T-cell (primary cell): ENCODE results near the gene MYO15B. TPM values are rescaled to one million over a fixed set of nuclear protein-coding genes. Genes with fewer than 3 reads are reported as not detected.

ENCODE experiments used
- ATAC-seq, 4 experiments: fragments of 200-7000 bp in 3 of 4; fragments of 150-1000 bp in 1 of 4; cut with Tn5 transposase; replicated peaks in 1 of 4; 1 replicate in 3 of 4; 2 replicates in 1 of 4; pipeline ENCODE4 v1.10.0; 2021; ENCODE audit warnings: moderate library complexity in 3 of 4, mild to moderate bottlenecking in 2 of 4, moderate number of reproducible peaks in 1 of 4
- CTCF ChIA-PET, 2 donors: fragments of 300-600 bp; sonication (Branson Sonifier 250); formaldehyde crosslinking; loops; one replicate each; lab custom pipeline; 2022; ENCODE audit warnings: antibody characterized with exemption in 2 of 2; lab: Charles Lee
- POLR2A ChIA-PET, 2 donors: fragments of 300-600 bp; sonication (Branson Sonifier 250); formaldehyde crosslinking; loops; one replicate each; lab custom pipeline; 2022; ENCODE audit warnings: antibody characterized with exemption in 2 of 2; lab: Charles Lee
- DNase-seq, 35 experiments: peaks; one replicate each; pipeline versions ENCODE4 v3.0.0 to v3.0.0-alpha.2; 2013 to 2023
- H3K27ac ChIP-seq: one replicate; pipeline ENCODE4 v1.5.1; 2013; ENCODE audit warnings: low read length
- H3K27me3 ChIP-seq, 2 experiments: replicated peaks in 1 of 2; 1 replicate in 1 of 2; 2 replicates in 1 of 2; pipeline versions ENCODE4 v1.6.1 to v1.7.0; 2013; ENCODE audit warnings: low read length in 1 of 2, mixed read lengths in 1 of 2; ENCODE audit not compliant: control insufficient read depth in 2 of 2, insufficient read depth in 2 of 2; ENCODE audit errors: extremely low read depth in 1 of 2
- H3K36me3 ChIP-seq, 2 donors: 1 replicate in 1 of 2; 2 replicates in 1 of 2; pipeline versions ENCODE4 v1.6.1 to v1.7.0; 2013; ENCODE audit warnings: low read length in 1 of 2; ENCODE audit not compliant: control insufficient read depth in 2 of 2, insufficient read depth in 1 of 2; ENCODE audit errors: extremely low read depth in 1 of 2
- H3K4me1 ChIP-seq, 2 experiments: 1 replicate in 1 of 2; 2 replicates in 1 of 2; pipeline versions ENCODE4 v1.6.1 to v1.7.0; 2013; ENCODE audit warnings: low read length in 2 of 2, mixed read lengths in 1 of 2; ENCODE audit not compliant: insufficient read depth in 2 of 2, control insufficient read depth in 1 of 2; ENCODE audit errors: extremely low read depth in 1 of 2
- H3K4me3 ChIP-seq, 2 donors: 1 replicate in 1 of 2; 2 replicates in 1 of 2; pipeline versions ENCODE4 v1.5.1 to v1.7.0; 2013; ENCODE audit warnings: mild to moderate bottlenecking in 2 of 2, low read length in 1 of 2, moderate library complexity in 1 of 2; ENCODE audit not compliant: control insufficient read depth in 1 of 2; ENCODE audit errors: extremely low read depth in 1 of 2
- H3K9me3 ChIP-seq: 2 replicates; pipeline ENCODE4 v1.7.0; 2013
- H3K27ac Mint-ChIP-seq, 2 donors: one replicate each; pipeline ENCODE4 v1.8.0; 2020 to 2021; ENCODE audit warnings: mild to moderate bottlenecking in 2 of 2, mixed read lengths in 2 of 2
- H3K27me3 Mint-ChIP-seq, 2 donors: one replicate each; pipeline ENCODE4 v1.8.0; 2021 to 2022; ENCODE audit warnings: mixed read lengths in 2 of 2
- H3K36me3 Mint-ChIP-seq: one replicate; pipeline ENCODE4 v1.8.0; 2021; ENCODE audit warnings: mixed read lengths
- H3K4me1 Mint-ChIP-seq, 3 donors: one replicate each; pipeline ENCODE4 v1.8.0; 2020 to 2022; ENCODE audit warnings: mixed read lengths in 3 of 3, mild to moderate bottlenecking in 1 of 3
- H3K4me3 Mint-ChIP-seq, 3 donors: one replicate each; pipeline ENCODE4 v1.8.0; 2020 to 2022; ENCODE audit warnings: mild to moderate bottlenecking in 3 of 3, mixed read lengths in 3 of 3, moderate library complexity in 3 of 3
- H3K9me3 Mint-ChIP-seq, 3 donors: one replicate each; pipeline ENCODE4 v1.8.0; 2020 to 2022; ENCODE audit warnings: mixed read lengths in 3 of 3
- WGBS: methylation state at CpG from one replicate; pipeline ENCODE4 v1.1.5; 2013; ENCODE audit warnings: missing lambda C conversion rate; ENCODE audit not compliant: insufficient coverage; 5-methylcytosine and 5-hydroxymethylcytosine counted together
- total RNA-seq, 35 experiments: library from RNA in 6 of 35; stranded (reverse) in 6 of 35; fragments of 120-200 nt in 1 of 35; gene quantifications; one replicate each; pipeline versions ENCODE4 v1.2.1 to v1.2.4 and lab custom pipeline; 2013 to 2026

The MYO15B gene
- total RNA-seq, 5 donors from 2014 or later (not counting 1 experiment from before 2014, with no cell fraction given), result 171 to 382 (median 273) TPM

DNA sequence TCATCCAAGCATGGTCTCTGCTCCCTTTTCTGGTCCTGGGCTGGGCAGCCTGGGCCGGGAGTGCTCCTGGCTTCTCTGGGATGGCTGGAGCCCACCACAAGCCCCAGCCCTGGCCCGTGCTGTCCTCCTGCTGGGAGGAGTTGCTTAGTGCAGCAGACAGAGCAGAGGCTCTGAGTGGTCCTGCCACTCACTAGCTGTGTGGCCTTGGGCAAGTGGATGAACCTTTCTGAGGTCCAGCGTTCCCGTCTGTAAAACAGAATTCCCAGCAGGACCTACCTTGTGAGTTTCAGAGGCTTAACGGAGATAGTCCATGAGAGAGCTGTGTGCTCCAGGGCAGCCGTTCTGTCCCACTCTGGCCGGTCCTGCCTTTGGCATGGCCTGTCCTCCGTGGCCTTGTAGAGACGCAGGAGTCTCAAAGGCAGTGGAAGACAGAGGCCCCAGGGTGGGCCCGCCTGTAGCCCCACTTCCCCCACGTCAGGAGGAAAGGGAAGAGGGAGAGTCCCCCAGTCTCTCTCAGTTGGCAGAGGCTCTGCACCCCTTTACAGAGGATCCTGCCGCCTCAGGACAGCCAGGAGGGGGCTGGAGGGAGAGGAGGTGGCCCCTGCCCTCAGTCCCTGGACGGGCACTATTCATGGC, 7.8 kb downstream of the MYO15B start:
- CTCF ChIA-PET, result no interaction called here
- Mint-ChIP-seq H3K9me3 (no peaks in the 10 kb centered on the region), H3K27ac (no peak overlapping the region), H3K4me3 (no peak overlapping the region), H3K4me1 (peaks cover 3 to 5% (median 5%) of the 10 kb centered on the region in 3 donors), H3K27me3 (no peaks in the 10 kb centered on the region), H3K36me3 (no peaks in the 10 kb centered on the region)
- Histone ChIP-seq H3K36me3 (peaks cover 0 to 3% of the 10 kb centered on the region in 2 donors), H3K27ac (no peak overlapping the region), H3K4me1 (peaks cover 0 to 5% of the 10 kb centered on the region in 2 experiments), H3K27me3 (no peaks in the 10 kb centered on the region), H3K9me3 (no peaks in the 10 kb centered on the region), H3K4me3 (no peak overlapping the region)
- no peak for DNase-seq
- no peak for ATAC-seq
- WGBS, result 86% methylated on average over 11 of the region's 13 CpGs
- POLR2A ChIA-PET, result no interaction called here

DNA sequence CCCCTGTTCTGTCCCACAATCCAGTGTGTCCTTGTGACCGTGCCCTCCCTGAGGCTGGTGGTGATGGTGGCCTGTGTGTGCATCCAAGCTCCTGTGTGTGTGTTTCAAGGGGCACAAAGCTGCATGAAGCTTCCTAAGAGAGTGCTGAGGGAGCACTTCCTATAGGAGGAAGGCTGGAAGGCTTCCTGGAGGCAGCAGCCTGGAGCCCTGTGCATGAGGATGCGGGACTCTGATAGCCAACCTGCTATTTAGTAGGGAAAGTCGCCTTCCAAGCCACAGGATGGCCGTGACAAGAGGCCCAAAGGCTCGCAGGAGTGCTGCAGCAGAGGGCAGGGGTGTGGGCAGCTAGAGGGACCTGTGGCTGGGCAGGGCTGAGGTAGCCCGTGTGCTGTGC, 8.3 kb downstream of the MYO15B start:
- H3K9me3 Mint-ChIP-seq, result no peaks in the 10 kb centered on the region
- ChIA-PET CTCF (no interaction called here), POLR2A (no interaction called here)
- Histone ChIP-seq H3K4me1 (no peaks in the 10 kb centered on the region), H3K36me3 (peaks cover 0 to 3% of the 10 kb centered on the region in 2 donors), H3K27me3 (no peaks in the 10 kb centered on the region), H3K27ac (no peak overlapping the region), H3K9me3 (no peaks in the 10 kb centered on the region), H3K4me3 (no peak overlapping the region)
- H3K27ac Mint-ChIP-seq, result no peak overlapping the region
- no peak overlapping the region for H3K4me3 Mint-ChIP-seq
- H3K36me3 Mint-ChIP-seq, result no peaks in the 10 kb centered on the region
- no peak for ATAC-seq
- no peak for DNase-seq
- WGBS, result 83% methylated on average over 5 of the region's 6 CpGs
- H3K27me3 Mint-ChIP-seq, result no peaks in the 10 kb centered on the region
- peaks cover 2 to 3% (median 2%) of the 10 kb centered on the region in 3 donors for H3K4me1 Mint-ChIP-seq

DNA sequence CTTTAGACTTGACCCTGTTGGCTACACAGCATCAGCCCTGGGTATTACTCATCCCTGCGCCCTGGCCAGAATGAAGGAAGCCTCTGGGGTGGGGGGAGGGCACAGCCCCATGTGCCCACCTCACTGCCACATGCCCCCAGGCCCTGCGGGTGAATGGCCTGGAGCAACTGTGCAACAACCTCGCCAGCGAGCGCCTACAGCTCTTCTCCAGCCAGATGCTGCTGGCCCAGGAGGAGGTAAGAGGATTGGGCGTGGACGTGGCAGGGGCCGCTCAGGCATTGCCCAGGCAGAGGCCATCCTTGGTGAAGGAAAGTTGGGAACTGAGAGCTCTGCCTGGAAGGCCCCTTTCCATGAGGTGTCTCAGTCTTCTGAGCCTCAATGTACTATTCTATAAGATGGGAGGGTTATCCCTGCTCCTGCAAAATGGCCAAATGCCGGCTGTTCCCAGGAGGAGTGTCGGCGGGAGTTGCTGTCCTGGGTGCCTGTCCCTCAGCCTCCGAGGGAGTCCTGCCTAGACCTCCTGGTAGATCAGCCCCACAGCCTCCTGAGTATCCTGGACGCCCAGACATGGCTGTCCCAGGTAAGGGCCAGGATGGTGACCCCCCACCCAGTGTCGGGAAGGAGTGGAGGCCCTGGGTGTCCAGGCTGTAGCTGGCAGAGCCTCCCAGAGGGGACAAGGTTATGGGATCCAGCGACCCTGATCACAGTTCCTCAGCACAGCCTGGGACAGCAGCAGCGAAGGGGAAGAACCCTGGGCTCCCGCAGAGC, 8.9 kb downstream of the MYO15B start:
- Histone ChIP-seq H3K27me3 (no peaks in the 10 kb centered on the region), H3K4me1 (no peaks in the 10 kb centered on the region), H3K9me3 (no peaks in the 10 kb centered on the region), H3K4me3 (no peak overlapping the region), H3K27ac (no peak overlapping the region), H3K36me3 (peaks cover 0 to 3% of the 10 kb centered on the region in 2 donors)
- no peak for ATAC-seq
- Mint-ChIP-seq H3K9me3 (no peaks in the 10 kb centered on the region), H3K4me3 (no peak overlapping the region), H3K27ac (no peak overlapping the region), H3K27me3 (no peaks in the 10 kb centered on the region), H3K36me3 (no peaks in the 10 kb centered on the region), H3K4me1 (no peaks in the 10 kb centered on the region)
- DNase-seq, result no peak
- CTCF ChIA-PET, result interaction anchor here in 1 of 2 donors (0.5 kb wide), 1 partner anchor 13 kb away, joined by 3 read pairs; no protein-coding TSS in a partner anchor
- WGBS, result 92% methylated on average over 16 of the region's 17 CpGs
- POLR2A ChIA-PET, result interaction anchor here in 1 of 2 donors (0.5 kb wide), 1 partner anchor 46 kb away, joined by 3 read pairs; no protein-coding TSS in a partner anchor

DNA sequence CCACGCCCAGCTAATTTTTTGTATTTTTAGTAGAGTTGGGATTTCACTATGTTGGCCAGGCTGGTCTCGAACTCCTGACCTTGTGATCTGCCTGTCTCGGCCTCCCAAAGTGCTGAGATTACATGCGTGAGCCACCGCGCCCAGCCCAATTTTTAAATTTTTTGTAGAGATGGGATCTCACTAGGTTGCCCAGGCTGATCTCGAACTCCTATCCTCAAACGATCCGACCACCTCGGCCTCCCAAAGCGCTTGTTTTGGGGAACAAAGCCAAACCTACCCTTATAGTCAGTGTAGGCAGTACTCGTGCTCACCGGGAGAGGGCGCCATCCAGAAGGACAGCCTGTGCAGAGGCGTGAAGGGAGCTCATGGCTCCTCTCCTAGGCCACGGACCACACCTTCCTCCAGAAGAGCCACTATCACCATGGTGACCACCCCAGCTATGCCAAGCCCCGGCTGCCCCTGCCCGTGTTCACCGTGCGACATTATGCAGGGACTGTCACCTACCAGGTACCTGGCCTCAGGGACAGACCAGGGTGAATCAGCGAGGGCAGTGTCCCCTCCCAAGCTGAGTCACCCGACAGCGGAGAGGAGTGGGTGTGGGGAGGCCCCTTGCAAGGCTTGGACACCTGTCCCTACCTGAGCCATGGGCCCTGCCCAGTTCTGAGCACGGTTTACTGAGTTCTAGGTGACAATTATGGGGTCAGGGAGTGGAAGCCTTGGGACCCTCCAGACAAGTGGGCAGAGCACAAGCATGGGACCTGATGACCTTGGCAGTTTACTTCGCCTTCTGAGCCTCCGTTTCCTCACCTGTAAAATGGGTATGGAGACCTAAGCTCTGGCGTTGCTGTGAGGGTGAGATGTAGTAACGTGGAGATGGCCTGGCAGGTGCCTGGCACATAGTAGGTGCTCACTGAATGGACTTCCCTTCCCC, 13.7 kb downstream of the MYO15B start:
- Histone ChIP-seq H3K4me3 (no peak overlapping the region), H3K9me3 (no peaks in the 10 kb centered on the region), H3K27me3 (no peaks in the 10 kb centered on the region), H3K36me3 (peaks cover 0 to 4% of the 10 kb centered on the region in 2 donors), H3K27ac (no peak overlapping the region), H3K4me1 (peaks cover 0 to 5% of the 10 kb centered on the region in 2 experiments)
- peaks cover 0 to 6% (median 0%) of the 10 kb centered on the region in 3 donors for H3K4me1 Mint-ChIP-seq
- no peak overlapping the region for H3K4me3 Mint-ChIP-seq
- CTCF ChIA-PET, result interaction anchor here (0.5 to 1.0 kb wide), 3 partner anchors 82 to 272 kb away, joined by 3 to 4 read pairs (median 3); no protein-coding TSS in a partner anchor
- no peak overlapping the region for H3K27ac Mint-ChIP-seq
- DNase-seq (peak in 29 of 35 experiments; percentile 21 to 67 (median 53)), ATAC-seq (peak; percentile 66 to 72 (median 70))
- POLR2A ChIA-PET, result no interaction called here
- no peaks in the 10 kb centered on the region for H3K9me3 Mint-ChIP-seq
- H3K36me3 Mint-ChIP-seq, result no peaks in the 10 kb centered on the region
- H3K27me3 Mint-ChIP-seq, result no peaks in the 10 kb centered on the region
- WGBS, result 67% methylated on average over 24 of the region's 28 CpGs

- Mint-ChIP-seq H3K9me3 (no peaks in the 10 kb centered on the region), H3K27me3 (no peaks in the 10 kb centered on the region), H3K27ac (no peak overlapping the region), H3K36me3 (no peaks in the 10 kb centered on the region), H3K4me3 (no peak overlapping the region), H3K4me1 (peaks cover 0 to 6% (median 0%) of the 10 kb centered on the region in 3 donors)
- no peak for DNase-seq
- H3K27me3 ChIP-seq, result no peaks in the 10 kb centered on the region
- H3K9me3 ChIP-seq, result no peaks in the 10 kb centered on the region
- 80% methylated on average over 9 of the region's 12 CpGs for WGBS
- H3K4me3 ChIP-seq, result no peak overlapping the region
- peaks cover 0 to 5% of the 10 kb centered on the region in 2 experiments for H3K4me1 ChIP-seq
- ATAC-seq, result no peak
- H3K36me3 ChIP-seq, result peaks cover 0 to 4% of the 10 kb centered on the region in 2 donors
- CTCF ChIA-PET, result no interaction called here
- POLR2A ChIA-PET, result no interaction called here
- no peak overlapping the region for H3K27ac ChIP-seq
Observed at GRCh38 chr17:75602644-75603043, 15.0 kb downstream of the MYO15B start.

- no peaks in the 10 kb centered on the region for H3K36me3 Mint-ChIP-seq
- peaks cover 0 to 6% (median 0%) of the 10 kb centered on the region in 3 donors for H3K4me1 Mint-ChIP-seq
- DNase-seq (no peak), ATAC-seq (no peak)
- Histone ChIP-seq H3K4me1 (peaks cover 0 to 5% of the 10 kb centered on the region in 2 experiments), H3K36me3 (peaks cover 0 to 4% of the 10 kb centered on the region in 2 donors), H3K27me3 (no peaks in the 10 kb centered on the region), H3K9me3 (no peaks in the 10 kb centered on the region), H3K4me3 (no peak overlapping the region), H3K27ac (no peak overlapping the region)
- H3K27ac Mint-ChIP-seq, result no peak overlapping the region
- WGBS, result 79% methylated on average over 8 of the region's 9 CpGs
- ChIA-PET CTCF (no interaction called here), POLR2A (no interaction called here)
- H3K4me3 Mint-ChIP-seq, result no peak overlapping the region
- no peaks in the 10 kb centered on the region for H3K27me3 Mint-ChIP-seq
- no peaks in the 10 kb centered on the region for H3K9me3 Mint-ChIP-seq
Observed at GRCh38 chr17:75603123-75603522, 15.5 kb downstream of the MYO15B start.
